ENCODE data around the gene DOP1B.

- TF ChIP-seq POLR2A (IDR thresholded peaks at IDR 0.05; ENCODE audit: low read depth, low read length): no peak
- TF ChIP-seq CTCF (conservative IDR thresholded peaks at IDR 0.05; ENCODE audit: low read depth, low read length): no peak
- no peak for TF ChIP-seq RAD21 (IDR thresholded peaks at IDR 0.05; ENCODE audit: low read length)
- no peak for TF ChIP-seq USF2 (IDR thresholded peaks at IDR 0.05; ENCODE audit: low read depth, low read length)
- no peak for TF ChIP-seq RCOR1 (IDR thresholded peaks at IDR 0.05; ENCODE audit: insufficient replicate concordance, low read length)
- TF ChIP-seq CEBPB (IDR thresholded peaks at IDR 0.05; ENCODE audit: low read depth, low read length): no peak
- no peak for TF ChIP-seq RFX5 (IDR thresholded peaks at IDR 0.05; ENCODE audit: low read depth, low read length)
- TF ChIP-seq MAZ (IDR thresholded peaks at IDR 0.05; ENCODE audit: borderline replicate concordance, low read depth, low read length): no peak
- no peak for TF ChIP-seq FOS (IDR thresholded peaks at IDR 0.05; ENCODE audit: low read depth, low read length)
- no peak for TF ChIP-seq ELK1 (IDR thresholded peaks at IDR 0.05; ENCODE audit: borderline replicate concordance, low read depth, low read length)
- TF ChIP-seq SMC3 (IDR thresholded peaks at IDR 0.05; ENCODE audit: low read depth, low read length): no peak
- no peak for TF ChIP-seq MAFK (IDR thresholded peaks at IDR 0.05; ENCODE audit: low read depth, low read length)
Observed at GRCh38 chr21:36171741-36172331, 15.2 kb downstream of the DOP1B start.

All from IMR-90 (cell line).